ENCODE data around the gene AKR1C4. TPM values are rescaled to one million over a fixed set of nuclear protein-coding genes. Genes with fewer than 3 reads are reported as not detected.
"Not testable (repeated sequence)": the region's sequence is repeated elsewhere in the genome, so short reads cannot be mapped to it uniquely, and the experiment has no call there.

Gene AKR1C4
- total RNA-seq, 2 donors from 2014 or later, result 0.71 TPM; not detected in 1

DNA sequence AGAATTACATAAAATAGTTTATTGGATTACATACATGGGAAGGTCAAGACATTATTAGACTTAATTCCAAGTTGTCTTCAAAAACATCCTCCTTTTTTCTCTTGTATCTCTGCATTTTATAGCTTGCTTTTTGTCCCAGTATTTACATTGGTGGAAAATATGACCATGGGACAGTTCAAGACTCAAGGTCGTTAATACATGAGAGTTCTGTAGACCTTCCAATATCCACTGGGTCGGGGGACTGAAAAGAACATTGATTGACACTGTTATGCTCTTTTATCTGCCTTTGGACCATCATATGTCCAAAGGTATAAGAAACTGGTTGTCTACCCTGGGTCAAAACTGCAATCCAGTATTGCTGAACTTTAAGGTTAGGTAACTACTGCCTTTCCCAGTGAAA, 36.7 kb downstream of the AKR1C4 start:
- Mint-ChIP-seq H3K4me1 (no peaks in the 10 kb centered on the region), H3K4me3 (no peak overlapping the region), H3K9me3 (peaks cover 14% of the 10 kb centered on the region), H3K36me3 (ENCODE audit: low read depth) (peaks cover 12% of the 10 kb centered on the region), H3K27ac (no peak overlapping the region), H3K27me3 (no peaks in the 10 kb centered on the region)
- no peak for ATAC-seq (replicated peaks)

DNA sequence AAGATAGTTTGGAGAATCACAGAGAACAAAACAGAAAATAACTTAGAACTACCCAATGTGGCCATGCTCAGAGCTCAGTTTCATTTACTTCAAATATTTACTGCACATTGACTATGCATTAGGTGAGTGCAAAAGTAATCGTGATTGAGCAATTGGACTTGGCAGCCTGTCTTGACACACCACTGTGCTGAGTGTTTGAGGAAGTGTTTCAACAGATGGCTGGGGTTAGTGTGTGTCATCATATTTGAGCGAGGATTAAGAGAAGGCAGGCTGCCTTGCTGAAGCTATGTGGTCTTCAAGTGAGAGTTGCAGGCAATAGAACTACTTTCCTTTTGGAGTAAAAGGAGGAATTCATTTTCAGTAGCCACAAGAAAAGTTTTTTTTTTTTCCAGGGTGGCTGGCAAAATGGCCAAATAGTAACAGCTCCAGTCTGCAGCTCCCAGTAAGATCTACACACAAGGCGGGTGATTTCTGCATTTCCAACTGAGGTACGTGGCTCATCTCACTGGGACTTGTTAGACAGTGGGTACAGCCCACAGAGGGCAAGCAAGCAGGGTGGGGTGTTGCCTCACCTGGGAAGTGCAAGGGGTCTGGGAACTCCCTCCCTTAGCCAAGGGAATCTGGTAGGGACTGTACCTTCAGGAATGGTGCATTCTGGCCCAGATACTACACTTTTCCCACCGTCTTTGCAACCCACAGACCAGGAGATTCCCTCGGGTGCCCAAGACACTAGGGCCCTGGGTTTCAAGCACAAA, 37.6 kb downstream of the AKR1C4 start:
- no peak overlapping the region for H3K4me3 Mint-ChIP-seq
- H3K27ac Mint-ChIP-seq, result no peak overlapping the region
- H3K4me1 Mint-ChIP-seq, result no peaks in the 10 kb centered on the region
- peaks cover 16% of the 10 kb centered on the region for H3K36me3 Mint-ChIP-seq (ENCODE audit: low read depth)
- peaks cover 20% of the 10 kb centered on the region for H3K9me3 Mint-ChIP-seq
- ATAC-seq (replicated peaks), result no peak
- no peaks in the 10 kb centered on the region for H3K27me3 Mint-ChIP-seq

DNA sequence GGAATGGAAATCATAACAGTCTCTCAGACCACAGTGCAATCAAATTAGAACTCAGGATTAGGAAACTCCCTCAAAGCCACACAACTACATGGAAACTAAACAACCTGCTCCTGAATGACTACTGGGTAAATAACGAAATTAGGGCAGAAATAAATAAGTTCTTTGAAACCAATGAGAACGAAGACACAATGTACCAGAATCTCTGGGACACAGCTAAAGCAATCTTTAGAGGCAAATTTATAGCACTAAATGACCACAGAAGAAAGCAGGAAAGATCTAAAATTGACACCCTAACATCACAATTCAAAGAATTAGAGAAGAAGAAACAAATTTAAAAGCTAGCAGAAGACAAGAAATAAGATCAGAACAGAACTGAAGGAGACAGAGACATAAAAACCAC, 40.9 kb downstream of the AKR1C4 start:
- H3K27me3 Mint-ChIP-seq; H3K4me1 Mint-ChIP-seq; H3K27ac Mint-ChIP-seq; ATAC-seq (replicated peaks); H3K4me3 Mint-ChIP-seq: not testable (repeated sequence)
- Mint-ChIP-seq H3K36me3 (ENCODE audit: low read depth) (peaks cover 16% of the 10 kb centered on the region), H3K9me3 (peaks cover 20% of the 10 kb centered on the region)

DNA sequence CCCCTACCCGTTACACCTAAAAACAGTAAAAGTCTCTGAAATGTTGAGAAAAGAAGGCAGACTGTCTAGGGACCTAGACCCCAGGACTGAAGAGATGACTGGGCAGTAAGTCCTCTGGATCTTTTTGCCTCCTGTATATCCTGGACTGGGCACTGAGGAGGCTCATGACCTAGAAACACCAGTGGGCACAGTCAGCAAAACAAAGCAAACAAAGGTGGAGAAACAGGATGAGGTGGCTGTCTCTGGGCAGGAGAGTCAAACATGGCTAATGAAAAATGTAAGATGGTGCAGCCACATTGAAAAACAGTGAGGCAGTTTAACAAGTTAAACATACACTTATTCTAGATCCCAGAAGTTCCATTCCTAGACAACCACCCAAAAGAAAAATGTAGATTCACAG, 45.9 kb downstream of the AKR1C4 start:
- Mint-ChIP-seq H3K4me1 (no peaks in the 10 kb centered on the region), H3K4me3 (no peak overlapping the region), H3K27ac (no peak overlapping the region), H3K9me3 (peaks cover 13% of the 10 kb centered on the region), H3K27me3 (no peaks in the 10 kb centered on the region), H3K36me3 (ENCODE audit: low read depth) (peaks cover 11% of the 10 kb centered on the region)
- no peak for ATAC-seq (replicated peaks)

DNA sequence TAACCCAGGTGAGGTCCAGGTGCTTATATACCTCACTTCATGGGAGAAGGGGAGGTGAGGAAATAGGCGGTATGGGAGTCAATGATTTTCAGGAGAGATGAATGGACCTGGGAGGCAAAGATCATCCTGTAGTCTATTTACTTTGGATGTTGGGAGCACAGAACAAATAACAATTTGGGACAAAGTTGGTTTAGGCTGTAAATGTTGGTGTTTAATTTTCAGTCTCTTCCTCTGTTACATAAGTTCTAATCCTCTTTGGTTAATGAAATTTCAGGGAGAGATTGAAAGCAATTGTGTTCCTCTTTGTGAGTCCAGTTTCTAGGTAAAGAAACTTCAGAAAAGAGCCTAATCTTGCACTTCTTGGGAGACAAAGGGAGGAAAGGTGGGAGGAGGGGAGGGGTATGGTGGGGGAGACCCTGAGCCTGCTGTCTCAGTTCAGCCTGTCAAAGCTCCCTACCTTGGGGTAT, 46.9 kb downstream of the AKR1C4 start:
- Mint-ChIP-seq H3K9me3 (peaks cover 4% of the 10 kb centered on the region), H3K36me3 (ENCODE audit: low read depth) (peaks cover 2% of the 10 kb centered on the region), H3K27ac (no peak overlapping the region), H3K4me1 (no peaks in the 10 kb centered on the region), H3K27me3 (no peaks in the 10 kb centered on the region), H3K4me3 (no peak overlapping the region)
- ATAC-seq (replicated peaks), result no peak

DNA sequence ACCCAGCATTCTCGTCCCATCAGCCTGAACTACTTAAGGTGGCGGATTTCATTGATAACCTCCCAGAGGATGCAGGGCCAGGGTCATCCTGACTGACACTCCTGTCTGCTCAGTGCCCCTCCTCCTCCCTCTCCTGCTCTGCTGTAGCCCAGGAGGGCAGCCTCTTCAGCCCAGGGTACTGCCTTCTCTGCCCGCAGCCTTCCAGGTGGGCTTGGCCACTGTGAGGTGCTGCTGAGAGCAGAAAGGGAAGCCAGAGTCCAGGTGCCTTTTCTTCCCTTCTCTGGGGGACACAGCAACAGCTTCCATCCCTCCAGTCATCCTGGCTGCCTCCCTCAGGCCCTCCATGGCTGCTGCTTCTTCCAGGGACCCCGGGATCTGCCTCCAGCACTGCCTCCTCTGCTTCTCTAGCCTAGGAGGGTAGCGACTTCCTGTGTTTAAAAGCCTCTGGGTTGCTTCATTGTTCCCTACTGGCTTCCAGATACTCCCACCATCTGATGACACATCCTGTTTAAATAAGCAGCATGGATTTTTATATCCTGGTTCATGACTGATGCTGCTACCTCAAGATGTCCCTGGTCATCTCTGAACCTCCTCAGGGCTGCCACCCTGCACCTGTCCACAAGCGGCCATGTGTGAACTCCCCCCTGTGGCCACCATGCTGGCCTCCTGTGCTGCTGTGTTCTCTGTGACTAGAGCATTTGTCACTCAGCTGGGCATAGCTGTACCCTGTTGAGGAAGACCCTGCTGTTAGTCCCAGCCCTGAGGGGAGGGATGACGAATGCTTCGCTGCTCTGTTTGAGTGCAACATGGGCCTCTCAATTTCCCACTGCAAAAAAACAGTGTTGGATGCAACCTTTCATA, 55.8 kb downstream of the AKR1C4 start:
- H3K27me3 Mint-ChIP-seq, result no peaks in the 10 kb centered on the region
- H3K27ac Mint-ChIP-seq, result no peak overlapping the region
- H3K9me3 Mint-ChIP-seq, result no peaks in the 10 kb centered on the region
- H3K4me1 Mint-ChIP-seq, result no peaks in the 10 kb centered on the region
- H3K36me3 Mint-ChIP-seq (ENCODE audit: low read depth), result no peaks in the 10 kb centered on the region
- ATAC-seq (replicated peaks), result no peak
- no peak overlapping the region for H3K4me3 Mint-ChIP-seq

DNA sequence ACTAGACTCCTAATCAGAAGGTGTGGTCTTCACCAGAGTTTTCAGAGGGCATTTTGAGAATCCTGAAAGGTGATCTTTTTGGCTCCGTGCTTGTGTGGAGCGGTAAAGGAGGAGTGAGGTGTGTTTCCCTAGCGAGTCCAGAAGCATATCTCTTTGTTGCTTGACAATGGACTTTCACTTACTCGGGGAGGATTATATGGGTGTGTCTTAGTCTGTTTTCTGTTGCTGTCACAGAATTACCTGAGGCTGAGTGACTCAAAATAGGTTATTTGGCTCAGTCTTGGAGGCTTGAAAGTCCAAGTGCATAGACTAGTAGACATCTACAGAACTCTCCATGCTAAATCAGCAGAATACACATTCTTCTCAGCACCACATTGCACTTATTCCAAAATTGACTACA, 57.9 kb downstream of the AKR1C4 start:
- H3K4me3 Mint-ChIP-seq, result no peak overlapping the region
- no peaks in the 10 kb centered on the region for H3K36me3 Mint-ChIP-seq (ENCODE audit: low read depth)
- no peaks in the 10 kb centered on the region for H3K4me1 Mint-ChIP-seq
- H3K27me3 Mint-ChIP-seq, result no peaks in the 10 kb centered on the region
- no peak for ATAC-seq (replicated peaks)
- H3K9me3 Mint-ChIP-seq, result no peaks in the 10 kb centered on the region
- no peak overlapping the region for H3K27ac Mint-ChIP-seq

DNA sequence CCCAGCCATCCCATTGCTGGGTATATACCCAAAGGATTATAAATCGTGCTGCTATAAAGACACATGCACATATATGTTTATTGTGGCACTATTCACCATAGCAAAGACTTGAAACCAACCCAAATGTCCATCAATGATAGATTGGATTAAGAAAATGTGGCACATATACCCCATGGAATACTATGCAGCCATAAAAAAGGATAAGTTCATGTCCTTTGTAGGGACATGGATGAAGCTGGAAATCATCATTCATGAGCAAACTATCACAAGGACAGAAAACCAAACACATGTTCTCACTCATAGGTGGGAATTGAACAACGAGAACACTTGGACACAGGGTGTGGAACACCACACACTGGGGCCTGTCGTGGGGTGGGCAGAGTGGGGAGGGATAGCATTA, 61.1 kb downstream of the AKR1C4 start:
- ATAC-seq (replicated peaks); H3K27me3 Mint-ChIP-seq; H3K4me1 Mint-ChIP-seq; H3K9me3 Mint-ChIP-seq; H3K27ac Mint-ChIP-seq; H3K36me3 Mint-ChIP-seq (ENCODE audit: low read depth); H3K4me3 Mint-ChIP-seq: not testable (repeated sequence)

DNA sequence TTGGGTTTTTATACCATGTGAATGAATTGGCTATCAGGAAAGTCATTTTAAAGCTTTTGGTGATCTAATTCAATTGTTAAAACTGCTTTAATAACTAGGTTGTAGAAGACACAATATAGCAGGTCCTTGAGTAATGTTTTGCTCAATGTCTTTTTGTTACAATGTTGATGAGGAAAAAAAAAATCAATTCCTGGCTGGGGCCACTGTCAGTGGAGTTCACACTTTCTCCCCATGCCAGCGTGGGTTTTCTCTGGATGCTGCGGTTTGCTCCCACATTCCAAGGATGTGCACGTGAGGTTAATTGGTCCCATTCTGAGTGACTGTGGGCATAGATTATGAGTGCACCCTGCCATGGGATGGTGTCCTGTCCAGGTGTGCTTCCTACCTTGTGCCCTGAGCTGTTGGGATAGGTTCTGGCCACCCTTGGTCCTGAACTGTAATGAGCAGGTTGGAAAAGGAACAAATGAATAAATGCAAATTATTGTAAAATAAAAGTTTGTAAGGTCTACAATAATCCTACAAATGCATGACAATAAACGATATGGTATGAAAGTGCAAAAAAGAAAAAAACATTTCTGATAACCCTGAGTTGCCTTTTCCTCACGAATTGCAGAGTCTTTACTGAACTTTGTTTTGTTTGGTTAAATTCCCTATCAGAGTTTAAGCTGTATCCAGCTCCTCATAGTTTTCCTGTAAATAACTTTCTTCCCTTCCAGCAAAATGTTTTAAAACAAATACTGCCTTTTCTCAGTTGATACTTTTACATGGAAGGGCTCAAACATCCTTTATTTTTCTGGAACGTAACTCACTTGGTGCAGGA, 62.7 kb downstream of the AKR1C4 start:
- Mint-ChIP-seq H3K27ac (no peak overlapping the region), H3K36me3 (ENCODE audit: low read depth) (no peaks in the 10 kb centered on the region), H3K4me1 (no peaks in the 10 kb centered on the region), H3K4me3 (no peak overlapping the region), H3K27me3 (no peaks in the 10 kb centered on the region), H3K9me3 (no peaks in the 10 kb centered on the region)
- no peak for ATAC-seq (replicated peaks)

DNA sequence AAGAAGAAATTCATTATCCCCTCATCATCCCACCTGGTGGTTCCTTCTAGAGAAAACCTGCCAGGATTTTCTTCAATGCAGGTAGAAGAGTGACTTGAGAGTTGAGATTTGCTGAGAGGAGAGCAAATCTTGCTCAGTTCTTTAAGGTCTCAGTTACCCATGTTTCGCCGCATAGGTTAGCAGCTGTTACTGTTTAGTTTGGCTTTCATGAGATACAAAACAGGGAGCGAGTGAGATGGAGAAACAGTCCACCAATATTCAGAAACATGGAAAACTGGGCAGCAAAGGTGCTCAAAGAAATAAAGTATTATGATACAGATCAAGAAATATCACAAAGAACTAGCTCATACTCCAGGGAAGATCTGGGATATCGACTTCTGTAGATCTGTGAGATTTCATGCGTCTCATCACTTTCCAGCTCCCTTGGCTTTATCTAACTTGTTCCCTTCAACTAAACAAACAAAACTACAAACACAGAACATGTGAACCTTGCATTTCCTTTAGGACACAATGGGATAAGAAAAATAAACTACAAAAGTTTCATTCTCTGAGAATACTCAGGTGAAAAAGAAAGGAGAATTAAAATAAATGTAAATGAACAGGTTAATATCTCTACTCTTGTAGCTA, 63.4 kb downstream of the AKR1C4 start:
- no peak for ATAC-seq (replicated peaks)
- H3K9me3 Mint-ChIP-seq, result no peaks in the 10 kb centered on the region
- no peak overlapping the region for H3K4me3 Mint-ChIP-seq

DNA sequence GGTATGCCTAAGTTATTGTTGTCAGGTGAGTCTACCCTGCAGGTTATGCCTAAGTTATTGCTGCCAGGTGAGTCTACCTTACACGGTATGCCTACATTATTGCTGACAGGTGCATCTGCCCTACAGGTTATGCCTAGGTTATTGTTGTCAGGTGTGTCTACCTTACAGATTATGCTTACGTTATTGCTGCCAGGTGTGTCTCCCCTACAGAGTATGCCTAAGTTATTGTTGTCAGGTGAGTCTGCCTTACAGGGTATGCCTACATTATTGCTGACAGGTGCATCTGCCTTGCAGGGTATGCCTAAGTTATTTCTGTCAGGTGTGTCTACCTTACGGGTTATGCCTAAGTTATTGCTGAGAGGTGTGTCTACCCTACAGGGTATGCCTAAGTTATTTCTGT, 64.2 kb downstream of the AKR1C4 start:
- Mint-ChIP-seq H3K4me1 (no peaks in the 10 kb centered on the region), H3K27ac (no peak overlapping the region), H3K36me3 (ENCODE audit: low read depth) (peaks cover 6% of the 10 kb centered on the region), H3K9me3 (no peaks in the 10 kb centered on the region), H3K27me3 (no peaks in the 10 kb centered on the region), H3K4me3 (no peak overlapping the region)
- ATAC-seq (replicated peaks), result no peak

More for the DNA sequence above, 63.4 kb downstream of the AKR1C4 start:
- H3K27ac Mint-ChIP-seq, result no peak overlapping the region
- no peaks in the 10 kb centered on the region for H3K27me3 Mint-ChIP-seq
- H3K4me1 Mint-ChIP-seq, result no peaks in the 10 kb centered on the region
- H3K36me3 Mint-ChIP-seq (ENCODE audit: low read depth), result no peaks in the 10 kb centered on the region

DNA sequence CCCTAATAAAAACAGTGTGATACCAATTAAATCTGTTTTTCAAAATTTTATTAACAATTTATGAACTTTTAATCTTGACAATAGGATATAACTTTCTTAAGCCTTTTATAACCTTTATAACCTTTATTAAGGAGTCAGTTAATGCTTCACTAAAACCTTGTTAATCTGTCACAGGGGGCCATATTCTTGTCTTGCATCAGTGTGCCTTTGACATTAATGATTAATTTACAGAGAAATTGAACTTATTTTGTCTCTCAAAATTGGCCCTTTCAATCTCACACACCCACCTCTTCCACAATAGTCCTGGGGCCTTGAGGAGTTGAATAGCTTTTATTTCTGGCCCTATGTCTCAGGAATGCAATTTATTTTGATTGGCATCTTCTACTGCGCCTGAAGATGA, 68.5 kb downstream of the AKR1C4 start:
- H3K27ac Mint-ChIP-seq, result no peak overlapping the region
- H3K27me3 Mint-ChIP-seq, result no peaks in the 10 kb centered on the region
- peaks cover 4% of the 10 kb centered on the region for H3K9me3 Mint-ChIP-seq
- peaks cover 24% of the 10 kb centered on the region for H3K36me3 Mint-ChIP-seq (ENCODE audit: low read depth)
- ATAC-seq (replicated peaks), result no peak
- H3K4me1 Mint-ChIP-seq, result no peaks in the 10 kb centered on the region
- H3K4me3 Mint-ChIP-seq, result no peak overlapping the region

DNA sequence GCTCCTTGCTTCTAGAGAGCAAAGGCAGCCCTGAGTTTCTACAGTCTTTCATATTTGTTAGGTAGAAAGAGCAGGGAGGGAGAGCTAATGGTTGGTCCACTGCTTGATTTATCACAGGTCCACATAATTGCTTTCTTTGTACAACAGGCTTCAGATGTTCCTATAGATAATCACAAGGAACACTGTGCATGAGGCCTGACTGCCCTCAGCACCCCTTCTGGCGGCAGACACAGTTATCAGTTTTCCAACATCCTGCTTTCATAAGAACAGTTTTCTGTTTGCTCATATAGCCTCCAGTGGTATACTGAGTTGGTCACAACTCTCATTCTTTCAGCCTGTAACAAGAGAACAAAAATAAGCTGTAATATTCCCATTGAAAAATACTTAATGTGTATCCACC, 69.7 kb downstream of the AKR1C4 start:
- no peaks in the 10 kb centered on the region for H3K4me1 Mint-ChIP-seq
- no peaks in the 10 kb centered on the region for H3K27me3 Mint-ChIP-seq
- H3K4me3 Mint-ChIP-seq, result no peak overlapping the region
- H3K36me3 Mint-ChIP-seq (ENCODE audit: low read depth), result peaks cover 34% of the 10 kb centered on the region
- H3K9me3 Mint-ChIP-seq, result peaks cover 4% of the 10 kb centered on the region
- no peak overlapping the region for H3K27ac Mint-ChIP-seq
- ATAC-seq (replicated peaks), result no peak

DNA sequence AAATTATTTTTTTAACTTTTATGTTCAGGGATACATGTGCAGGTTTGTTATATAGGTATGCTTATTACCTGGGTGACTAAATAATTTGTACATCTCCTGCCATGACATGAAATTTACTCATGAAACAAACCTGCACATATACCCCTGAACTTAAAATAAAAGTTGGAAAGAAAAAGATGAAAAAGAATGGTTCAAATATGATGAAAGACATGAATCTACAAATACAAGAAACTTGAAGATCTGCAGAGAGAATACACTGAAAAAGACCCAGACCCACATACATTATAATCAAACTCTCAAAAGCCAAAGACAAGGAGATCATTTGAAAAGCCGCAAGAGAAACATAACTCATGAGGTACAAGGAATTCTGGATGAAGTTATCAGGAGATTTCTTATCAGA, 70.2 kb downstream of the AKR1C4 start:
- no peaks in the 10 kb centered on the region for H3K4me1 Mint-ChIP-seq
- H3K9me3 Mint-ChIP-seq, result peaks cover 4% of the 10 kb centered on the region
- no peak for ATAC-seq (replicated peaks)
- H3K4me3 Mint-ChIP-seq, result no peak overlapping the region
- H3K27ac Mint-ChIP-seq, result no peak overlapping the region
- H3K27me3 Mint-ChIP-seq, result no peaks in the 10 kb centered on the region
- H3K36me3 Mint-ChIP-seq (ENCODE audit: low read depth), result peaks cover 34% of the 10 kb centered on the region

All from activated T-helper 17 cell treated with anti-CD3 and anti-CD28 coated beads, Interleukin-2, amount 50 U/mL, for 72 hours (primary cell).